K562 (cell line): ENCODE data around the gene PGS1. TPM values are rescaled to one million over a fixed set of nuclear protein-coding genes. Genes with fewer than 3 reads are reported as not detected.

ENCODE experiments used
- BCOR ChIP-seq: fragments of 450-650 bp; IDR thresholded peaks from 2 replicates; pipeline ENCODE4 v1.6.1; 2016
- CEBPG ChIP-seq, 3 experiments: fragments of 200-800 bp in 1 of 3; sonication (Bioruptor generic) in 1 of 3; sonication (generic) in 1 of 3; formaldehyde crosslinking in 1 of 3; IDR thresholded peaks in 2 of 3; conservative IDR thresholded peaks in 1 of 3; 2 replicates each; pipeline versions ENCODE4 v1.6.1 to v1.8.0; 2016 to 2022; ENCODE audit warnings: missing compliant biosample characterization in 2 of 3, missing genetic modification characterization in 2 of 3, mild to moderate bottlenecking in 1 of 3, missing genetic modification reagents in 1 of 3
- FIP1L1 ChIP-seq: fragments of 200-400 bp; formaldehyde crosslinking; IDR thresholded peaks from 2 replicates; pipeline ENCODE4 v1.6.1; 2018; ENCODE audit warnings: mild to moderate bottlenecking, low read depth, low read length; ENCODE audit not compliant: poor library complexity, severe bottlenecking
- FOXP1 ChIP-seq: sonication (generic); formaldehyde crosslinking; IDR thresholded peaks from 2 replicates; pipeline ENCODE4 v1.8.0; 2022; ENCODE audit warnings: mild to moderate bottlenecking, missing genetic modification reagents
- GATAD2B ChIP-seq: fragments of 450-650 bp; IDR thresholded peaks from 2 replicates; pipeline ENCODE4 v1.6.1; 2017; ENCODE audit warnings: mild to moderate bottlenecking, borderline replicate concordance
- GMEB1 ChIP-seq: fragments of 250-450 bp; sonication (Bioruptor Pico); IDR thresholded peaks from 2 replicates; pipeline ENCODE4 v1.4.0; 2020; ENCODE audit warnings: mild to moderate bottlenecking
- NFIC ChIP-seq: fragments of 450-650 bp; IDR thresholded peaks from 2 replicates; pipeline ENCODE4 v1.6.1; 2017; ENCODE audit warnings: mild to moderate bottlenecking, inconsistent platforms
- NRF1 ChIP-seq, 2 experiments: fragments of 450-650 bp; IDR thresholded peaks in 1 of 2; conservative IDR thresholded peaks in 1 of 2; 2 replicates each; pipeline ENCODE4 v1.6.1; 2014; ENCODE audit warnings: mild to moderate bottlenecking in 2 of 2
- POLR2AphosphoS5 ChIP-seq: IDR thresholded peaks from 2 replicates; pipeline ENCODE4 v1.6.1; 2011; ENCODE audit warnings: mild to moderate bottlenecking, low read depth, low read length, moderate library complexity; ENCODE audit not compliant: control insufficient read depth, insufficient read depth
- POU5F1 ChIP-seq: fragments of 150-350 bp; IDR thresholded peaks from 2 replicates; pipeline ENCODE4 v1.6.1; 2014; ENCODE audit warnings: borderline replicate concordance, low read length, low read depth, mild to moderate bottlenecking; ENCODE audit not compliant: partially characterized antibody
- RBBP5 ChIP-seq: fragments of 200-600 bp; sonication (generic); IDR thresholded peaks from 2 replicates; pipeline ENCODE4 v1.6.1; 2012; ENCODE audit warnings: borderline replicate concordance, mild to moderate bottlenecking, low read length, control low read depth, inconsistent platforms; ENCODE audit not compliant: insufficient read depth, poor library complexity, severe bottlenecking
- SAP30 ChIP-seq: fragments of 200-600 bp; sonication (generic); IDR thresholded peaks from 2 replicates; pipeline ENCODE4 v1.6.1; 2012; ENCODE audit warnings: borderline replicate concordance, low read depth, mild to moderate bottlenecking, moderate library complexity, low read length, control low read depth, inconsistent platforms; ENCODE audit not compliant: insufficient read depth, poor library complexity, severe bottlenecking
- SPI1 ChIP-seq: IDR thresholded peaks from 2 replicates; pipeline ENCODE4 v1.6.1; 2011; ENCODE audit warnings: low read depth, low read length, control low read depth, borderline replicate concordance
- TAL1 ChIP-seq: fragments of 450-650 bp; IDR thresholded peaks from 2 replicates; pipeline ENCODE4 v1.6.1; 2016; ENCODE audit warnings: mild to moderate bottlenecking
- TEAD1 ChIP-seq, 2 experiments: fragments of 450-650 bp in 1 of 2; sonication (generic) in 1 of 2; formaldehyde crosslinking; IDR thresholded peaks; 2 replicates each; pipeline versions ENCODE4 v1.4.0 to v1.8.0; 2020 to 2022; ENCODE audit warnings: mild to moderate bottlenecking in 2 of 2, missing genetic modification reagents in 1 of 2
- THAP12 ChIP-seq: fragments of 250-450 bp; sonication (Bioruptor Pico); IDR thresholded peaks from 2 replicates; pipeline ENCODE4 v1.9.0; 2021; ENCODE audit warnings: mild to moderate bottlenecking, inconsistent platforms
- ZKSCAN1 ChIP-seq: fragments of 150-350 bp; IDR thresholded peaks from 2 replicates; pipeline ENCODE4 v1.6.1; 2016; ENCODE audit warnings: low read depth, low read length
- ZNF277 ChIP-seq: fragments of 250-450 bp; sonication (Bioruptor Pico); IDR thresholded peaks from 2 replicates; pipeline ENCODE4 v1.8.0; 2022; ENCODE audit warnings: inconsistent platforms, mild to moderate bottlenecking, moderate library complexity, borderline replicate concordance
- ZNF57 ChIP-seq: fragments of 450-650 bp; formaldehyde crosslinking; IDR thresholded peaks from 2 replicates; pipeline ENCODE4 v1.4.0; 2020; ENCODE audit warnings: mild to moderate bottlenecking, moderate library complexity
- polyA plus RNA-seq, 8 experiments: library from polyadenylated mRNA; depleted of rRNA in 4 of 8; stranded (reverse) in 5 of 8; unstranded in 3 of 8; fragments of >200 nt; fragmentation: Nextera tagmentation in 2 of 8; fragmentation: Illumina TruSeq in 1 of 8; extraction: Ambion mirVana in 2 of 8; extraction: Trizol in 1 of 8; gene quantifications; 2 replicates each; pipeline versions ENCODE4 v1.2.1 to v1.2.3, GENCODE V29; 2011 to 2014; ENCODE audit warnings: inconsistent platforms in 1 of 8, missing spikeins in 1 of 8
- total RNA-seq, 7 experiments: library from RNA; depleted of rRNA in 6 of 7; stranded (reverse); fragments of >200 nt in 6 of 7; fragmentation: Illumina TruSeq in 2 of 7; extraction: Trizol in 2 of 7; gene quantifications; 2 replicates each; pipeline versions ENCODE4 v1.2.1 to v1.2.3, GENCODE V29; 2011 to 2021; ENCODE audit warnings: low replicate concordance in 1 of 7

Gene PGS1
- total and polyA plus RNA-seq, 9 of the 15 experiments (the other 6 are each of a cell fraction or from before 2014, with no cell fraction given), result 1.3 to 39.4 (median 22.3) TPM

- TF ChIP-seq ZNF277 (no peak), TEAD1 (CRISPR knock-in tag; IDR thresholded peaks at IDR 0.05) (peak in 1 of 2 experiments; percentile 90; a peak in 2 of 4 replicates), CEBPG (CRISPR knock-in tag; IDR thresholded peaks at IDR 0.05) (no peak), CEBPG (tag; conservative IDR thresholded peaks at IDR 0.05 in 1 of 2, IDR thresholded peaks at IDR 0.05 in 1 of 2) (no peak), SAP30 (peak; percentile 95), GATAD2B (peak; percentile 65; the same call in 1 of the 2 replicates), ZKSCAN1 (peak; percentile 97), SPI1 (peak; percentile 90), TAL1 (no peak), RBBP5 (peak; percentile 96), FOXP1 (CRISPR knock-in tag) (peak; percentile 90), THAP12 (CRISPR knock-in tag) (0 out of 2 replicates have a peak, but pooled peaks have one; percentile 41), NFIC (0 out of 2 replicates have a peak, but pooled peaks have one; percentile 4), GMEB1 (peak; percentile 60), ZNF57 (no peak), FIP1L1 (peak; percentile 91), BCOR (peak; percentile 93), NRF1 (conservative IDR thresholded peaks at IDR 0.05 in 1 of 2, IDR thresholded peaks at IDR 0.05 in 1 of 2) (peak; percentile 91 to 93), POLR2AphosphoS5 (peak; percentile 65), POU5F1 (no peak)
Observed at GRCh38 chr17:78378225-78379130, at the start of gene PGS1 (continued).
